Activated CD4-positive, alpha-beta T cell treated with anti-CD3 and anti-CD28 coated beads, Interleukin-2, Interleukin-4, amounts not matched to agents 100 ng/mL and 50 ng/mL, durations not matched to agents 16 hours and 8 hours (primary cell): ENCODE measurements around the gene CAMTA1.

ENCODE experiments used
- DNase-seq: peaks from one replicate; pipeline ENCODE4 v3.0.0-alpha.2; 2020; ENCODE audit warnings: low spot score

CAMTA1 gene

DNA sequence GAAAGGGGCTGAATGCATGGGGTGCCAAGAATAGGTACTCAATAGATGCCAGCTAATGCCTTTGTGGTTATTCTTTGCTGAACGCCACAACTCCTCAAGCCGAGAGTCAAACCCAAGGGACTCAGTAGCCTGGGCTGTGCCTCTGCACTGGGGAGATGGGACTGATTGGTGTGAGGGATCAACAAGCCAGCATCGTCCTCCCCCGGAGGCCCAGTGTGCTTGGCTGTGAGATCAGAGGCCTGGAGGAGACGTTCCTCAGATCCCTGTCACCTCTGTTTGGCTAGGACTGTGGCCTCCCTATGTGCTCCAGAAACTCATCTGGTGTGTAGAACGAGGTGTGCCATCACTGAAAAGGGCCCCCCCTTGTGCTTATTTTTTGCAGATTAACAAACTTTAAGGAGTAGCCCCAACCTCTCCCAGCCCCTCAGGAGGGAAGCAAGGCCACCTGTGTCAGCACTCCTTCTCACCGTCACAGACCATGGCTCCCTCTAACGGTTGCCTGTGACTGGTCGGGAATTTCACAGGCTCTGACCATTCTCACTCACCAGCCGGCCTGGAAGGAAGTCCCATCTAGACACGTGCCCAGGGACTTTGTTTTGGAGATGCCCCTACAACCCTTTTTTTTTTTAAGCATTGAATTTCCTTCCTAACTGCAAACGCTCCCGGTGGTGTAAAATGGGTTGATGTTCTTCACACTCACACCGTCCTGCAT, 791.8 kb downstream of the CAMTA1 start:
- no peak for DNase-seq

DNA sequence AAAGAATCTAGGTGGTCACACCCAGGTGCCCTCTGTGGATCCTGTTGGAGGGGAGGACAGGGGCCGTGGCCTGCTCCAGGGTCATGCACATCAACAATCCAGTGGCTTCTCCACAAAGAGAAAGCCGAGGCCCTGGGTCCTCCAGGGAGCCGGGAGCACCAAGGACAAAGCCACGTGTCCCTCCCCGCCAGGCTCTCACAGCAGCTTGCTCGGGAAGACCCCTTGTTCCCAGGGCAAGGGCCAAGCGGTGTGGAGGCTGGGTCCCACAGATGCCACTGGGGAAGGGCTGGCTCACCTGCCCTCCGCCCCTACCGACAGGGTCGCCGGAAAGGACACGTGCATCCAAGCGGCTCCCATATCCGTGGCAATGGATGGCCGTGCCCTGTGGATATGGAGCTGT, 793.0 kb downstream of the CAMTA1 start:
- DNase-seq = no peak

DNA sequence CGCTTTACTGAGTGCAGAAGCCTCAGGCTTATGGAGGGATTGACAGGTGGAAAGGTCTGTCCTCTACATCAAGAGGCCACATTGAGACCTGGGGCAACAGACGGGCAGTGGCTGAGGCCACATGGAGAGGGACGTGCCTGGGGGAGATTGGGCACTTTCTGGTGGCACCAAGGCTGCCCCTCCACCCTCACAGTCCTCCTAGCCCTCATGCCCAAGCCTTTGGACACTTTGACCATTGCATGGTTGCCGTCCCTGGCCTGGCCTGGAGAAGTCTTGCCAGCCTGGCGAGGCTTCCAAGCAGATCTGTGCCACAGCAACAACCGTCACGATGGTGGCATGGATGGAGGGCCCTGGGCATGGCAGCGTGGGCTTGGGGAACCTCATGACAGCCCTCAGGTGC, 793.8 kb downstream of the CAMTA1 start:
- DNase-seq = no peak

DNA sequence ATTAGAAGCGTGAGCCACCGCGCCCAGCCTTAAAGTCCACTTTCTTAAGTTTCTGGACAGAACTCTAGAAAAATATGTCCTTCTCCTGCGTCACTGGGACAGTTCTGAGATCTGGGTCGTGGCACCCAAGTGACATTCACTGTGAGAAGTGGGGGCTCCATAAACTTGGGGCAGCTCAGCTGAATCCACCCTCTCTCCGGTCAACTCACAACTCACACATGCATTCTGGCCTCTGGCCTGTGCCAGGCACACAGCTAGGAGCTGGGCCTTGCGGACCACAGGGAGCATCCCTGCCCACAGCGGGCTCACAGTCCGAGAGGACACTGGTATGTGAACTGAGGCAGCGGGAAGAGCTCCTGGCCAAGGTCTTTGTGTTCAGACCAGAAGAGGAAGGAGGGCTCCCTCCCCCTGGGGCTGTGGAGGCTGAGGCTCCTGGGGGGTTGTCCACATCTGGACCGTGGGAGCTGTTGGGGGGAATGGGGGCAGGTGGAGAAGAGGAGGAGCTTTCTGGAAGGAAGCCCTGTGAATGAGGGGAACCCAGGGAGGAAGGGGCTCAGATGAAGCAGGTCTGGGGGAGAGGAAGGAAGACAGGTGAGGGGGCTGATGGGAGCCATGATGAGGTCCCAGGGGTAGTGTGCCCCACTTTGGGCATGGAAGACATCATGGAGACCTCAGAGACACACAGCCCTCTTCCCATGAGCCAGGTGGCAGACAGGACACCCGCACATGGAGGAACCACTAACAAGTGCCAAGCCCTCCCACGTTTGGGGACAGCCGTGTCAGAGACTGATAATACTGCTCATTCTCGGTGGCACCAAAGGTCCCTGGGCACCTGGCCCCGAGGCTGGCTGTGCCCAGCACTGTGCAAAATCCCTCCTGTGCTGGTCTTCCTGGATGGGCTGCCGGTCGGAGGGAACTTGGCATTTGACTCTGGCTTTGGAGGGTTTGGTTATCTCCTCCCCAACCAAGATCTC, 794.9 kb downstream of the CAMTA1 start:
- no peak for DNase-seq

DNA sequence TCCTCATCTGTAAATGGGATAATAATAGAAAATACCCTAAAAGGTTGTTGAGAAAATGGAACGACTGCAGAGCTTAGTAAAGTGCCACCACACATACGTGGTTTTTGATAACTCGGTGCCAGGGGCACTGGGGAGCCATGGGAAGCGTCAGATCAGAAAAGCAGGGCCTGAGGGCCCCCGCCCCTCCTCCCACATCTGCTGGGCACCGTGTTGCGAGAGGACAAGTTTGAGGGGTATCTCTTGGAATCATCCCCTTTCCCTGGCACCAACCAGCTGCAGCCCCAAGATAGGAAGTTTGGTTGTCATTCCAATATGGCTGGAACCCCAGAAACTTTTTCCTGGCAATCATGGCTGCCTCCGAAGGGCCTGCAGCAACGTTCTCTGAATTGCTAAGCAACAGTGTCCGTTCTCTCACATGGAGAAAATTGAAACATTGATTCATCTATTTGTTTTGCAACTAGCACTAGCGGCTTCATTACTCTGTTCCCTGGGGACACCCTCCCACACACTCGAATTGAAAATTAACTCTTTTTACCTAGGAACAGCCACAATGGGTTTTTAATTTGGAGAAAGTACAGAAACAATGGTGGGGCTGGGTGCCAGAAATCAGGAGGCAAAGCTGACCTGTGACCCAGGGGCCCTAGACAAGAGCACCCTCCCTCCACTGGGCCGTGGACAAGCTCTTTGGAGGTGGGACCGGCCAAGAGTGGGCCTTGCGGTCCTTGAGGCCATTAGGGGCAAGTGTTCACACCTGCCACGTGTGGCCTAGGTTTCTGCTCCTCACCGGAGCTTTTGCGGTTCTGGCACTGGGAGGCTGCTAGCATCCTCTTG, 795.9 kb downstream of the CAMTA1 start:
- no peak for DNase-seq

DNA sequence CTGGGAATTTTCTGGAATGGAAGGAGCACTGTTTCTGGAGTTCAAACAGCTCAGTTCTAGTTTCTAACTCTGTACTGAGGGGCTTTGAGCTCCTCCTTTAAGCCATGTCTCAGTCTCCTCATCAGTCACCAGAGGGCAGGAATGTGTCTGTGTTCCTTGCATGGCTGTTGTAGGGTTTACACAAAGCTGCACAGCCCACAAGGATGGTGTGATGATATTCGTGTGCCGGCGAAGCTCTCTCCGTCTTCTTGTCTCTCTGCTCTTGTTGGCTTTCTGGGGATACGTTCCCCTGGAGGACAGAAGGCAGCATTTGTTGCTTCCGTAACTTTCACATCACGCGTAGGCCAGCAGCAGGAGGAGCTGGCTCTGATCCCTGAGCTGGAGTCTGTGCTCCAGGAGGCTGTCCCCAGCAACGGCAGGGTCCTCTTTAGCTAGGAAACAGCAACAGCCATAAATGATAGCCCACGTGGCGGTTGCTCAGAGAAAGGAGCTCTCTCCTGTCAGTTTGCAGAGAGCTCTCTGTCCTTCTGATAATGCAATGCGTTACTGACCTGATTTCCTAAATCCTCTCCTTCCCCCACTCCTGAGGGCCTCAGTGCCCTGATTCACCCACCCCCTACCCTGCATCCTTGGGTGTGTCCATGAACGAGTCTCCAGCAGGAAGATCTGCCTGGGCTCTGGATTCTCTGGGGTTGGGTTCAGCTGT, 796.7 kb downstream of the CAMTA1 start:
- DNase-seq = no peak

DNA sequence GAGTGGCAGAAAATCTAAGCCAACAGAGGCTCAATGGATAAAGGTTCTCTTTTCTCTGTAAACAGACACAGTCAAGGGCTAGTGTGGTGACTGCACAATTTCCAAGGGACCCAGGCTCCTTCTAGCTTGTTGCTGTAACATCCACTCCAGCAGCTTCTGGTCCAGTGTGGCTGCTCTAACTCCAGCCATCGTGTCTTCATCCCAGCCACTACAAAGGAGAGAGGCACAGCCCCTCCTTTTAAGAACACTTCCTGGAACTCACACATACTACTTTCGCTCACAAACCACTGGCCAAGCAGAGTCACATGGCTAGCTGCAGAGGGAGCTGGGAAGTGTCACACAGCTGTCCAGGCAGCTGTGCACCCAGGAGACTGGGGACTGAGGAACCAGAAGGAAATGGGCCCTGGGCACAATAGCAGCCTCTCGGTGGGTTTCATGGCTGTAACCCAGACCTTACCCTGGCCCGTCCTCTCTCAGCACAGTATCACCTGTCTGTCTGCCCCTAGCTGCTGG, 797.3 kb downstream of the CAMTA1 start:
- DNase-seq = no peak

DNA sequence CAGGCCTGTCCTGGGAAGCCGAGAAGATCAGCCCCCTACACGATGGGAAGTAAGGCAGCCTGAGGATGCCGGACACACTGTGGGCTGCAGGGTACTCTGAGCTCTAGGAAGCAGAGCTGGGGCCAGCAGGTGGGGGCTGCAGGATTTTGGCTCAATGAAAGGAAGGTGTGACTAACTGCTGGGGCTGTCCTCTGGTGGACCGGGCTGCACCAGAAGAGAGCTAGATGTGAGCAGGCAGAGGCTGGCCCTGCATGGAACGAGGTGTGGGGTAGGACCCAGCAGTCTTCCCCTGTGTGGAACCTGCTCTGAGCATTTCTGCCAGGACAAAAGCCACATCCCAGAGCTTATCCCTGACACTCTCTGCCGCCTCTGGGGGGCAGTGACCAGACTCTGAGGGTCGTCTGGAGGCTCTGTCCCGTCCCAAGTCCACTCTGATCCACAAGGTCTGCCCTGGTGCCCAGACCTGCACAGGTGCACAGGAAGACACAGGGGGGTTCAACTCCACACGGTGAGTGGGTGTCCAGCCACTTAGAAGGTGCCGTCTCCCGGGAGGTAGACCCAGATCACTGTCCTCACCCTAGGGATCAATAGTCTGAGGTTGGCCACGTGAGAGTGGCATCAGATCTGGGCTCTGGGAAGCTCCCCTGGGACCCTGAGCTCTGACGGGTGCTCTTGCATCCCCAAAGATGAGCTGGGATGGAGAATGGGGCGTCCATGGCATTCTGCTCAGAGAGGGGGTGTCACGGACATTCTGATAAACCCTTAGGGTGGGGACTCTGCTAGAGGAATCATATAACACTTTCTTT, 798.2 kb downstream of the CAMTA1 start:
- no peak for DNase-seq

DNA sequence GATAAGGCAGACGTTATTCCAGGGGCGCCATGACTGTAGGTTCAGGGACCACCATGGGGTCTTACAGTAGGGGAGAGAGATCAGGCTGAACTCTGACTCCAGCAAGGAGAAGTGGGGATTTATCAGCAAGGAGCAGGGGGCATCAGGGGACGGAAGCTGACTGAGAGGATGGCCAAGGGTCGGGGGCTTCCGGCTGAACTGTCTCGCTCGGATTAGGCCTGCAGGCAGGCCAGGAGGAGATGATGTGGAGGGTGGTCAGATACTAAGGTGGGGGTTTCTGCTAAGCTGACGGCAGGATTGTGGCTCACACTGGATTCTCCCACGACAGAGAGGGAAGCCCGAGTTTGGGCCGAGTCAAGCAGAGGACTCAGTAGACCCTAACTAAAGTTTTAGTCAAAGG, 798.9 kb downstream of the CAMTA1 start:
- DNase-seq = no peak

DNA sequence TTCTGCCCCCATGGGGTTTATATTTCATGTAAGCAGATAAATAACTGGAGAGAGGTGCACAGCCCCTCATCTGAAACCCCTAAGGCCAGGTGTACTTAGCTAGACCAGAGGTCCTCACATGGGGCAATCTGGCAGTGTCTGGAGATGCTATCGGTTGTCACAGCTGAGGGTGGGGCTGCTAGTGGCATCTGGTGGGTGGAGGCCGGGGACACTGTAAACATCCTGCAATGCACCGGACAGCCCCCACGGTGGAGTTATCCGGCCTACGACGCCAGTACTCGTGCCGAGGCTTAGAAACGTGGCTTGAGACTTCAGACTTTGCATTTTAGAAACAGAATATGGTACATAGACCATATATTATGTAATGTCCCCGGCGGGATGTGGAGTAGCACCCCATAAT, 799.4 kb downstream of the CAMTA1 start:
- no peak for DNase-seq

DNA sequence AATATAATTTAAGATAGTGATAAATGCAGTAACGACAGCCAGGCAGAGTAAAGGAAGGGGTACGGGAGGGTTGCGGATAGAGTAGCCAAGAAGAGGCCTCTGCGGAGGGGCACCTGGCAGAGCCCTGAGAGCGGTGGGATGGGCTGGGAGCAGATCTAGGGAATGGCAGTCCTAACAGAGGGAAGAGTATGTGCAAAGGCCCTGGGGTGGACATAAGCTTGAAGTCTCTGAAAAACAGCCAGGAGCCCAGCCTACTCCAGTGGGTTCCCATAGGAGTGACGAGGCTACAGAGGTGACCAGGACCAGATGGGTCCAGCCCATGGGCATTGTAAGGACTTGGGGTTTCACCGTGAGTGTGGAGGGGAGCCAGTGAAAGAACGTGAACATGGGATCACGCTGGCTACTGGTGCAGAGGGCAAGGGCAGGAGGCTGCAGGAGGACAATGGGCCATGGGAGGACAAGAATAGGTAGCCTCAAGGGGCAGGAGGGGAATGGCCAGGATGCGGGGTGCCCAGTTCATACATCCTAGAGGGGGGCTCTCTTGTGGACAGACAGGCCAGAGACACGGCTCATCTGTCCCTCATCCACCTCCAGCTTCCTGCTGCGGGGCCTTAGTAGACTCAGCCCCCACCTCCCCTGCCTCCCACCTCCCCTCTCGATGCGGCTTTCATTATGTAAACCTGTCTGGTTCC, 800.1 kb downstream of the CAMTA1 start:
- DNase-seq = no peak

DNA sequence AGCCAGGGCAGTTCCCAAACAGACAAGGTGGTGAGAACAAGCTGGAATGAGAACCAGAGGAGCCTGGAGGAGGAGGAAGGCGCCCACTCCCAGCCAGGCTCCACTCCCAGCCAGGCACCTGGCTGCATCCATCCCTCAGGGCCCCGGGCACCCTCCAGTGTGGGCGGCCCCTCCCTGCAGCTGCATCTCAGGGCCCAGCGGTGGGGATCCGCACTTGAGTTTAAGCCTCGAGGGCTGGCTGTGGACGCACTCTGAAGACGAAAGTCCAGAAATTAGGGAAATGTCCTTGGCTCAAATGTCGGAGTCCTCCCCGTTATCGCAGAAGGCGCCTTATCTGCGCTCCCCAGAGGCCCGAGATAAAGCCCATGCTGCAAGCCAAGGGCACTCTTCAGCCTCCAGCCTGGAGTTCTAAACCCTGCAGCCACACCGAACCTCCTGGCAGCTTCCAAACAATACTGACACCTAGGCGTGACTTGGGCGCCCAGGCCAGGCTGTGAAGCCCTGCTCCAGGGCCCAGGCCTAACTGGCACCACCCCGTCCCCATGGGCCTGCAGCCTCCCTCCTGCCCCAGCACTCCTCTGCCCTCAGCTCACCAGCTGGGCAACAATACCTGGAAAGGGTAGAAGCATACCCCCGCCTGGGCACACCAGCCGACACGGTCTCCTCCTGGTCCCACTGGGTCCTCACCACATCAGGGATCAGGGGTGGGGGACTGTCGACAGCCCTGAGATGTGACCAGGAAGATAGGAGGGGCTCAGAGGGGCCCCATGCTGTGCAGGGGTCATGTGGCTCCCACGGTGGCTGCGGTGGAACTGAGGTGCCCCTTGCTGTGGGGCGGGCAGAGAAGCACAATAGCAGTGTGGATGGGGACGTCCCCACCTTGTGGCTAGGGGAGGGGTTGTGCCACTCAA, 801.0 kb downstream of the CAMTA1 start:
- DNase-seq = no peak

DNA sequence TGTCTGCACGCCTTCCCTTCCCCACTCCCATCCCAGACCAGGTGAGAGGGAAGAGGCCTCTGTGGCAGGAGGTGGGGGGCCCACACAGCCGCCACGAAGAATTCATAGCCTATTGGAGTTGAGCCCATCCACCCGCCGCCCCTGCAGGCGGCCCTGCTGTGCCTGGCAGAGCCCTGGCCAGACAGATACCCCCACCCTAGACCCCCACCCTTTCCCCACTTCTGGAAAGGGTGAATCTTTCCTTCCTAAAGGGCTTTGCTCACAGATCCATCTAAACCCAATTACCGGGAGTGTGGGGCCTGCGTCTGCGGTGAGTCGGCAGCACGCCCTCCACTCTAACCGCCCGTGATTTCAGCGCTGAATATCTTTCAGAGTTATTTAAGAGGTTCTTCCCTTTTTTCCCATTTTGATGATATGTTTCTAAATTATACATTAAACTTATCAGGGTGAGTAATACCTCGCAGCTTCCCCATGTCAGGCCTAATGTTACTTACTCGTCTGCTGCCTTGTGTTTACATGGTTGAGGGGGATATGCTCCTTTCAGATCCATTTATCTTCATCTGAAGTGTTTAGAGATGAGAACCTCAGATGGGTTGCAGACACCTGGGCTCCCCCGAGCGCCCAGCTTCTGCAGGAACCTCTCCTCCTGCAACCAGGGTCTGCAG, 802.0 kb downstream of the CAMTA1 start:
- DNase-seq = no peak

DNA sequence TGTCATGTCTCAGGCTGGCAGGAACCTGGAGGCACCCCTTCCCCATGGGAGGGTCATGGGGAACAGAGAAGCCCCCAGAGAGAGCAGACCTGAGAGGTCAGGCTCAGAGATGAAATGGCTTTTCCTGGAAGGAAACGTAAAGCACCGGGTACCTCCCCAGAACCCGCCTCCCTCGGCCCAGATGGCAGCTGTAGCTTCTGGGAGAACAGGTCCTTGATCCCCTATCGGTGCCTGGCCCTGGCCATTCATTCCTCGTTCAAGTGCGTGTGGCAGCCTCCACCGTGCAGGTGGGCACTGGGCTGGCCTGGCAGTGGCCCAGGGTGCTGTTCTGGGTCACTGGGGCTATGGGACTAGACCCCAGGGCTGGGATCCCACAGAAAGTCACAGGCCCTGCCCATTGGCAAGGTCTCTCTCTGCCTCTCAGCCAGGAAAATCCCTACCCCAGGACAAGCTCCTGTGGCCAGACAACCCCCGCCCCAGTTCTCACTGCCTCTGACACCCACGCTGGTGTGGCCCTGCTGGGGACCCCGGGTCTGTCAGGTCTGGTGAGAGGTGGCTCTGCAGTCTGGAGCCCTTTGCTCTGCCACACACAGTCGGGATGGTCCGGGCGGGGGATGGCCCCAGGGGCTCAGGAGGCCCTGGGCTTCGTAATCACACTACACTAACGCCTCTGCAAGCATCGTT, 802.7 kb downstream of the CAMTA1 start:
- no peak for DNase-seq

DNA sequence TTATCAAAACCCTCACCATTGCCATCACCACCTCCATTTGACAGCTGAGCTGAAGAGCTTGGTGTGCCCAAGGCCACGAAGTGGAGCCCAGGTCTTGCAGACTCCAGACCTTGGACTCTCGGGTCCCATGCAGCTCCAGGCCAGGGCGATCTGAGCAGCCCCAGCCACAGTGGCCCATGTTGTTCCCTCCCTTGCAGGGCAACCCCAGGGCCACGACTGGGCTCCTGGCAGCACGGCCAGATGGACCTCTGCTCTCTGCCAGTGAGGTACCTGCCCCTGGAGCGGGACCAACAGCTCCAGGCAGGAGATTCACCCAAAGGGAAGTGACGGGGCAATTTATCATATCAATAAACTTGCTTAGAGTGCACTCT, 803.2 kb downstream of the CAMTA1 start:
- DNase-seq = no peak

DNA sequence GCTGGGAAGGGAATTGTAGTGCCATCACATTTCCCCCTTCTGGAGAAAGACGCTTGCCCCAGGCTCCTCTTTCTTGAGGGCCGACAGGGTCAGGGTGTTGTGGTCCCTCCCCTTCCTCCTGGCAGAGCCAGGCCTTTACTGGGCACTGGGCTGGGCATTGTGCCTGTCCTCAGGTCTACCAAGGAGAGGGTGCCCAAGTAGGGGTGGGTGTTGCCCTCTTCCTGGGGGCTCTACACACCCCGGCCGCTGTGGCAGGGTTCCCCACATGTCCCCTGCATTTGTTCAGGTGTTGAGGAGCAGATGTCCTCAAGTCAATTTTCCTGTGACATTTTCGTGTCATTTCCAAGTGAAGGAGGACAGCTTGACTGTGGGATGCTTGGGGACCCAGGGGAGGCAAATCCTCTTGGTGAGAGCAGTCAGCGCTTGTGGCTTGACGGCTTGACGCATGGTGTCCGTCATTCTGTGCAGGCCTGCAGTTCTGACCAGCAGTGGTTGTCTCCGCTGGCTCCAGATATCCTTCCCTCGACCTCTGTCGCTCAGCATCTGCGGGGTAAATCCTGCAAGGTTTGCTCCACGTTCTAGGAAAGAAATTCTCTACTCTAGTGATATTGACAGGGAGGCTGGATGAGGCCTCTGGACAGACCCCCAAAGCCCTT, 804.0 kb downstream of the CAMTA1 start:
- no peak for DNase-seq

DNA sequence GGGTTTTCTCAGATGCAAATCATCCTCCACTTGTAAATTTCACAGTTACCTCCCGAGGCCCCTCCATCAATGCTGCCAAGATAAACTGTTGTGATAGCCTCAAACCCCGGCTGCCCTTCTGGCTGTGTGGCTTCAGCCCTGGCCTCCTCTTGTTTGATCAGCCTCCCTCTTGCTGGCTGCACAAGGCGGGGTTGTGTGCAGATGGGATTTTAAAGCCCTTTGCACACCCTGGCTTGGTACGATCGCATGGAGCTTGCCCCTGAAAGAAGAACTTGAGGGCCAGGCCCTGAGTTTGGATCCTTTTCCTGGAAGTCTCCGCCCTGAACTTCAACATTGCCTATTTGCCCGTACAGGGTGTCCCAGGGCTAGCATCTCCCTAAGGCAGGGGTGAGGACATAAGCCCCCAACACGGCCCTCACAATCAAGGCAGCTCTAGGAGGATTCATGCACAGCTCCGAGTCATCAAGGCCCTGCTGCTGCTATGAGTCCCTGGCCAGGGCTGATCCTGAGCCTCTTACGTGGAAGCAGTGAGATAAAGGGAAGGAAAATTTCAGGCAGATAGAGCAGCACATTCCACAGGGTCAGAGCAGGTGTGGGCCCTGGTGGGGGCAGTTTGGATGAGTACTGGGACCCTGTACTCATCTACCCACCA, 804.6 kb downstream of the CAMTA1 start:
- no peak for DNase-seq
